HG02588 (cell line): ENCODE data around the gene KRT1.

Experiments used
- ATAC-seq: cut with Tn5 transposase; IDR thresholded peaks from one replicate; pipeline ENCODE4 v1.9.1; 2021; ENCODE audit warnings: mild to moderate bottlenecking, moderate library complexity; ENCODE audit not compliant: unreplicated experiment

The KRT1 gene

DNA sequence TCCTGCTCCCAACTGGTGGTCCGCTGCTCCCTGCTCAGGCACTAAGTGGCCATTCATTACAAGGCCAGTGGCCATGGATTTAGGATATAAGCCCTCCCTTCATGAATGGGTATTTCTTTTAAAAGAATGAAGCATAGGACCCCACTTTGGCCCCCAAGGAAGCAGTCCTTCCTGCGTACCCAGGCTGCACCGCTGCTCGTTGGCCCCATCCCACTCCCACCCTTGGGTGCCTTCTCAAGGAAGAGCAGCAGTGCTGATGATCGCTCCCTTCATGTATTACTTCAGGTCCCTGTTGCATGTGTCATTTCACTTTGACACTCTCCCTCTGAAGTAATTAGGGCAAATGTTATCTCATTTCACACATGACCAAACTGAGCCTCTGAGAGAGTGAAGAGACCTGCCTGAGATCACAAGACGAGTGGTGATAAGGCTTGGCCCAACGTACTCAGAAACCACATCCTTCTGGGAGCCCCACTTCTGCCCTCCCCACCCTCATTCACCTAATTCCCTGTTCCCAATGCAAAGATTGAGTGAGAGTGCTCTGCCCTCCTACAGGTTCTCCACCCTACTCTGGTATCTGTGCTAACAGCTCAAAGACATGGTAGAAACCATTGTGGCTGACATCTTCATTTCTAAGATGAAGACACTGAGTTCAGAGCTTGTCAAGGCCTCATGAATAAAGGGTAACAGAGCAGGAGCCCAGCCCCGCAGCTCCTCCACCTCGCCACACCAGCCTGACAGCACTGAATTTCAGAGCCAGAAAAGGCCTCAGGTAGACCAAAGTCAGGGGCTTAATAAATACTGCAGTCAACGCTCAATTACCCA lies 17.9 kb downstream of the KRT1 start:
- no peak for ATAC-seq

DNA sequence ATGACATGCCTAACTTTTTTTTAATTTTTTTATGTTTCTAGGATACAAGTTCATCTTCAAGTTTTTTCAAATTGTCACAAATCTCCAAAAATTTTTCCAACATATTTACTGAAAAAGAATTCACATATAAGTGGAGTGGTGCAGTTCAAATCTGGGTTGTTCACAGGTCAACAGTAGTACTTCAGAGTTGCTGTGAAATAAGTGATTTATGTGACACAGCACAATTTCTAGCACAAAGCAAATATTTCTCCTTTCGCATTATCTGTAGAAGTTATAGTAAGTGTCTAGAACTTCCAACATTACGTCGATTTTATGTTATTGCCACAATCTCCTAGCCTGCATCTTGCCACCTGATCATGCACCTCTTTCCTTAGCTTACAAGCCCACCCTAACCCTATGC lies 18.5 kb downstream of the KRT1 start:
- ATAC-seq: no peak

DNA sequence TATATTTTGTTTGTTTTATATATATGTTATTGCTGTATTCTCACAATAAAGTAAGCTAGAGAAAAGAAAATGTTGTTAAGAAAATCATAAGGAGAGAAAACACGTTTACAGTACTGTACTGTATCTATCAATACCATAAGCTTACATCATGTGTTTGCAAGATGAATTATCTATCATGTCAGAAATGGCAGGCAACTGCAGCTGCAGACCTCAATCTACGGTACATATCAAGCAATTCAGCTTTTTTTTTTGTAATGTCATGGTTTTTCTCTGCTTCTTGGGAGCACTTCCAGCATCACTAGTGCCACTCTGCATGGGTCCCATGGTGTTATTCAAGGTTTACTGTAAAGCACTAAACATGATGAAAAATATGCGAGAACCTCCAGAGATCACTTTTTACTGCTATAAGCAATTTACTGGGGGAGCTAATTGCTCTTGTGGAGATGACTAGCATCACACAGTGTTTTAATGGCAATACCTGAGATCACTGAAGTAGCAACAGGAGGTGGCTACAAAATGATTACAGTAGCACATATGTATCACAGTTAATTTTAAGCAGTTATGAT lies 19.2 kb downstream of the KRT1 start:
- no peak for ATAC-seq

DNA sequence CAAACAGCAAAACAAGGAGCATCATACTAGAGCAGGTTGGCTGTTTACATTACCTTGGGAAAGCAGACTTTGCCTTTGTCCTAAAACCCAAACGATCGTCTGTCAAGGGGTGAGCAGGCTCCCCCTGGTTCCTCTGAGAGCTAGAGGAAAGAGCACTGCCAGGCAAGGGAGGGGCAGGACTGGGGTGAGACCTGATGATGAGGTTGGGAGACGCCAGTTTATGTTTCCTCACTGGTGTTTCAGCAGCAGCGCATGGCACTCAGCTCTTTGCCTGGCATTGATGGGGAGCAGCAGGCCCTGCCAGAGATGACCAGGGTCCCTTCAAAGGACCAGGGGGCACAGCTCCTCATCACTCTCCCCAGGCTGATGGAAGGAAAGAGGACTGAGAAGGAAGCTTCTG lies 20.3 kb downstream of the KRT1 start:
- ATAC-seq: no peak

DNA sequence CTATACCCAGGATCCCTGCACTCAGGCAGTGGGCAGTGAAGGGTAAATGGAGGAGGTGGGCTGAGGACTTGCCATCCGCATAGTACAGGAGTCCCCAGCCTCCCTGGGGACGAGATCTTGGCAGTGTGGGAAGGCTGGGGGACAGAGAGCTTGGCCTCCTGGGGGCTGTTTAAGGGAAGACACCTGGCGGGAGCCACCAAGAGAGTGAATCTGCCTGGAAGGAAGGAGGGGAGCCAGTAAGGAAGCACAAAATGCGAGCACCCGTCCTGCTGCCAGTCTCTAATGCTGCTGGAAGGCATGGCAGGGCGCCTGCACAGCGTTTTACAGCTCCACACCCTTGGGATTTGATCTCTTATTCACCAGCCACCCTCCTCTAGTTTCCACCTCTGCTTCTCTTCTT lies 20.8 kb downstream of the KRT1 start:
- ATAC-seq: no peak

DNA sequence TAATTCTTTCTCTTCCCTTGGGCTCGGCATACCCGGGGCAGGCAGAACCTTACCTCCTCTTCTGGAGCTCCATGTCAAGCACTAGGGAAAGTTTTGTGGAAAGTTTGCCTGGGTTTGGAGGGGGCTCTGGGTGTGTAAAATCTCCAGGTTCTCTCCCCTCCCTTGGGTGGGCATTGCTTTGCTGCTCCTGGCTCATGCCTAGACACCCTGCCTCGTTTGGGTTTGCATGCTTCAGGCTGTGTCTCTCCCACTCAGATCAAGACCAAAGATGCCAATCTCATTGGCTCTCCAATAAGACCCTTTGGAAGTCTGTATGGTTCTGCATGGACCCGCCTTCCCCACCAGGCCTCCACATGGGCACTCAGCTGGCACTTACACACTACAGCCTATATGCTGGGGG lies 22.0 kb downstream of the KRT1 start:
- no peak for ATAC-seq

DNA sequence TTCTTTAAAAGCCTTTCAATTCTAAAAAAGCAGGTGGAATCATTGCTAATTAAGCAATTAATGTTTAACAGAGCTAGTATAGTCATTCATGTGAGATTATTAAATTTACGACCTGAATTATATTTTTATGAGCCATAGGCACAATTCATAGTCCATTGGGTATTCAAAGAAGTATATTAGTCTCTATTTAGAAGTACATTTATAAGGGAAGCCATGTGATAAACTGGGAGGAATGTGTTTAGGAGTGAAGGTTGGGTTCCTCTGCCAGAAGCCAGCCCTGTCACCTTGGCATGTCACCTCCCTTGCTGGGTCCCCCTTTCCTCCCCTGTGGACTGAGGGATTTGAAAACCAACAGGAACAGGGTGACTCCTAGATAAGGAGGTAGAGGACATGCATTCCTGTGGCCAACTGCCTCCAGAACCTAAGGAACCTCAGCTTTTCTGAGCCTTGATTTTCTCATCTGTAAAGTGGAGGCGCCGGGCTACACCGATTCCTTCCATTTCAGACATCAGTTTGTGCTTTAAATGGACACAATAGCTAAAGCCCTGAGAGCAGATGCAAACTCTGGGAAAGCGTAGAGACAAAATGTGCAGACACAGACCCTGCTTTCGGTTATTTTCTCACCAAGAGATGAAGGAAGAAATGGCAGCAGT lies 22.8 kb downstream of the KRT1 start:
- no peak for ATAC-seq

DNA sequence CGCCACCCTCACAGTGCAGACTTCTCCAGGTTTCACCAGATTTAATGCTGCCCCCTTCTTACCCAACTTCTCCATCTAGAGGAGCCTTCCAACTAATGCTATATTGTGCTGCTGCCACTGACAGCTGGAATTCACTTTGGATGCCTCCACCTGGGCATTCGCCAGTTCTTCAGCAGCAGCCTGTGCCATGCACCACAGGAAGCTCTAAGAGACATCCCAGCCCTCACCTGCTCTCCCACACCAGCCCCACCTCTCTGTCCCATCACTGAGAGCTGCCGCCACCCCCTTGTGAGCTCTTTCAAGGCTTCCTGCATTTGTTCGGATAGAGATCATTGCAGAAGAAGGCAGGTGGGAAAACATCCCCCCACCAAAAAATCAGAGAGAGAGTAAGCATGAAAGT lies 23.6 kb downstream of the KRT1 start:
- ATAC-seq: no peak

DNA sequence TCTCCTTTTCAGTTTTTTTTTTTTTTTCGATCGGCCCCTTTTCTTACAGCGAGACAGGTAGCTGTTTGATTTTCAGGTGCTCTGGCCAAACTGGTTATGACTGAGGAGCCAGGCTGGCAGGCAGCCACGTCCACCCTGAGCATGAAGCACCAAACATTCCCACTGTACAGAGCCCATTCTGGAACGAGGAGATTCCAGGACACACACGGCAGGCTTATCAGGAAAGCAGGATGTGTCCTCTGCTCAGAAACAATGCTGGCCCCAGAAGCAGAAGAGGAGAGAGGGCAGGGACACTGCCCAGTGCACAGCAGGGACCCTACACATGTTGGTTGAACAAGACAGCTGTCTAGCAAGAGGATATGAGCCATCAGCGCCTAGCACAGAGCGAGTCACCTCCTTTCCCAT lies 24.5 kb downstream of the KRT1 start:
- no peak for ATAC-seq

DNA sequence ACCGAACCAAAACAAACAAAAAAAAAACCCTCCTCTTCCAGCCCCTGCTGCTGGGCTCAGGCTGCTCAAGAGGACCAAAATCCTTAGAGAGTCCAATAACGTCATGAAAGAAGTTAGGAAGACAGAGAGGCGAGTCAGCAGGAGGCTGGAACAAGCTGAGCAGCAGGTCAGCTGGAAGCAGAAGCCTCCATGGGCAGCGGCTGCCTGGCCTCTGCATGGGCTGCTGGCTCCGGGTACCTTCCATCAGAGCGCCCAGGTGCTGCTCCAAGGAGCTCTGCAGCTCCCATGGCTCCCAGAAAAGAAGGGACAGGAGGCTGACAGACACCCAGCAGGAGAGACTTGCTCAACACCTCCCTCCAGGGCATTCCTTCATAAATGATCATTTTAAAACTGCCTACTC lies 25.0 kb downstream of the KRT1 start:
- ATAC-seq: no peak

DNA sequence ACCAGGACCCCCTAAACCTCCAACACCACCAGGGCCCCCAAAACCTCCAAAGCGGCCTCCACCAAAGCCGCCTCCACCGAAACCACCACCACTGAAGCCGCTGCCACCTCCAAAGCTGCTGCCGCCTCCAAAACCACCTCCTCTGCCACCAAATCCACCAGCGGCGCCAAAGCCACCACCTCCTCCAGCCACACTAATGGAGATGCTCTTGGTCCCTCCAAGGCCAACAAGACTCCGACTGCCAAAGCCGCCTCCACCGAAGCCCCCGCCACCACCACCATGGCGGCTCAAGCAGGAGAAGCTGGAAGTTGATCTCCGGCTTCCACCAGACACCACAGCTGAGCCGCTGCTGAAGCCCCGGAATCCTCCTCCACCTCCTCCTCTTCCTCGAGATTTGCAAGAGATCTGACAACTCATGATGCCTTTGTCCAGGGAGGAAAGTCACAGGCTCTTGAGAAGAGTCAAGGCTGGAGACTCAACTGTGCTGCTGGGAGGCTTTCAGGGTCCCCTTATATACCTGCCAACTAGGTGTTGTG lies 28.4 kb downstream of the KRT1 start, which contains the start of gene KRT2:
Gene KRT2 (minus strand): TSS at position 486 of the 536 bp plus-strand sequence. CDS start 69 bp downstream, at position 417.
- ATAC-seq: no peak

DNA sequence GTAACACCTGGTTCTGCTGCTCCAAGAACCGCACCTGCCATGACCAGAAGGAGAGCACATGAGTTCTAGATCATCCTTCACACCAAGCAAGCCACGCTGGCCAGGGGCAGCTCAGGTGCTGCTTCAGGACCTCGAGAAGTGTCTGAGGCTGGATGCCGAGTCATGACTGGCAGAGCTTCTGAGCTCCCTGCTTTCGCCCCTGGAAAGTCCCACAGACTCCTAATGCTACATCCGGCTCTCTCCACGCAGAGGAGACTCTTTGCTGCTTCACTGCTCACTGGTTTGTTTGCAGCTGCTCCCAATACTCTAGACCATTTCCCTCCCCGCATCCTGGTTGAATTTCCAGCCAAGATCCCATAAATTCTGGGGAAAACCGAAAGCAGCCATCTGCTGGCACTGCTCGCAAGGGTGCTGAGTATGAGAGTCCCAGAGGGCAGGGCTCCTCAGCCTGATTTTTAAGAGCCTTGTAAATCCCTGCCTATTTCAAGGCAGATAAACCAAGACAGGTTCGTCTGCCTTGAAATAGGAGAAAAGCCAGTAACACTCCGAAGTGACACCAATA lies 29.6 kb downstream of the KRT1 start:
- no peak for ATAC-seq

DNA sequence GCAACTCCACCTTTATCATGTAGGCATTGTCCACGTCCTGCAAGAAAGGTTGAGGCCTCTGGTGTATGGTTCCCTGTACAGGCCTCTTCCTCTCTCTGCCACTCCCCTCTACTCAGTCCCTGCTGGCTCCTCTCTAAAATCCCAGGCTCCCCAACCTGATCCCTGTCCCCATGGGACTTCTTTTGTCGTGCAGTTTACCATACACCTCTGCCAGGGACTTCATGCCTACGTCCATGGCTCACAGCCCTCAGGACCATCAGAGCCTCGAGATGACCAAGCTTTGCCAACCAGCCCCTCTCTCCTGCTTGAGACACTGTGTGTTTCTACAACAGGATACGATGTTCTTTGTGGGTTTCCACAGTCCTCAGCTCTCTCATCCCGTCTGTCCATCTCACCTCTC lies 31.1 kb downstream of the KRT1 start:
- ATAC-seq: no peak

DNA sequence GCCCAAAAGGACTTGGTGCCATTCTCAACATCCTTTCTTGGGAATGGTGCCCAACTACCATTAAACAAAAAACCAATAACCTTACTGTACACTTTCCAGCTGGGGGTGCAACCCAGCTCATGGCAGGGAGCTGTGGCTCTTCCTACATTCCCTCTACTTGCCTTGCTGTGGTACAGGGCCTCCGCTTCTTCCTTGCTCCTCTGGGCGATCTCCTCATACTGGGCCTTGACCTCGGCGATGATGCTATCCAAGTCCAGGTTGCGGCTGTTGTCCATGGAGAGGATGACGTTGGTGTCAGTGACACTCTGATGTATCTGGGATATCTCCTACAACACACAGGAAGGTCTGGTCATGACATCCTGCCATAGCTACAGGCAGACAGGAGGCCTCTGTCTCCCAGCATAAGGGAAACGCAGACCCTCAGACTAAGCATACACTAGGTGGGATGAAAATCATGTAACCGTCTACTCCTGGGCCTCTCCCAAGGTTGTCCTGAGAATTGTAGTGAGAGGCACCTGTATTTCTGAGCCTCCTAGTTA lies 32.1 kb downstream of the KRT1 start:
- no peak for ATAC-seq

DNA sequence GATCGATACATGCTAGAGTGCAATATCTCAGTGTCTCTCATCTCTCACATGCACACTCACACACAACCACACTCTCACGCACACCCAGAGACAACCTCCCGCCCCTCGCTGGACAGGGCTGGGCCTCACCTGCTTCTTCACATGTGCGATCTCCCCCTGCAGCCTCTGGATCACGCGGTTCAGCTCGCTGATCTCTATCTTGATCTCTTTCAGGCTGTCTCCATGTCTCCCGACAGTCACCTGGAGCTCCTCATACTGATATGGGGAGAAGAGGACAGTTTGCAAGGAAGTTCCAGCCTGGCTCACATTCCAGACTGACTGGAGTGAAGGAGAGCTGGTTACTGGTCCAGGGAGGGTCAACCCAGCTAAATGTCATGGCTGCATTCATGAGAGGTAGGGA lies 32.6 kb downstream of the KRT1 start:
- no peak for ATAC-seq

DNA sequence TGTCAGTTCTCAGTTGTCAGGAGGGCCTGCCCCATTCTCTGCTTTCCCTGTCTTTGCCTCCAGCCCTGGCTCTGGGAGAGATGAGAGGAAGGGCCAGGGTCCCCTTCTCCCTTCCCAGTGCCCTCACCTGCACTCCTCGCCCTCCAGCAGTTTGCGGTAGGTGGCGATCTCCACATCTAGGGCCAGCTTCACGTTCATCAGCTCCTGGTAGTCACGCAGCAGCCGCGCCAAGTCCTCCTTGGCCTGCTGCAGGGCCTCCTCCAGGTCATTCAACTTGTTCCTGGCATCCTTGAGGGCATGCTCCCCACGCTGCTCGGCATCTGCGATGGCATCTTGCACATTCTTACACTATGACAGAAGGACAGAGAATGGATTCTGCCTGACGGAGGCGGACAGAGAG lies 33.6 kb downstream of the KRT1 start:
- no peak for ATAC-seq

DNA sequence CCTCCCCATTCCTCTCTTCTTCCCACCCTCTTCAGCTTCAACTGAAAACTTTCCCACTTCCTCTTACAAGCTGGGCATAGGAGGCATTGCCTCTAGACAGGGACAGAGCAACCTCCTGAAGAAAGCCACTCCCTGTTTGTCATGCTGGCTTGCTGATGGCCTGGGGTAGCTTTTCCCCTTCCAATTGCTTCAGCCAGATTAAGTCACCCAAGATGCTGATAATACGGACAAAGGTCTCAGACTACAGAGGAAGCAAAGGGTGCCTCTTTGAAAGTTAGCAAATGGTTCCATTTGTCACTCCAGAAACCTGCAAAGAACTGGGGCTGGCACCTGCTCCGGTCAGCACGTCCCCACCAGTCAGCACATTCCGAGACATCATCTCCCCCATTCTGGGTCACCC lies 34.2 kb downstream of the KRT1 start:
- ATAC-seq: no peak

DNA sequence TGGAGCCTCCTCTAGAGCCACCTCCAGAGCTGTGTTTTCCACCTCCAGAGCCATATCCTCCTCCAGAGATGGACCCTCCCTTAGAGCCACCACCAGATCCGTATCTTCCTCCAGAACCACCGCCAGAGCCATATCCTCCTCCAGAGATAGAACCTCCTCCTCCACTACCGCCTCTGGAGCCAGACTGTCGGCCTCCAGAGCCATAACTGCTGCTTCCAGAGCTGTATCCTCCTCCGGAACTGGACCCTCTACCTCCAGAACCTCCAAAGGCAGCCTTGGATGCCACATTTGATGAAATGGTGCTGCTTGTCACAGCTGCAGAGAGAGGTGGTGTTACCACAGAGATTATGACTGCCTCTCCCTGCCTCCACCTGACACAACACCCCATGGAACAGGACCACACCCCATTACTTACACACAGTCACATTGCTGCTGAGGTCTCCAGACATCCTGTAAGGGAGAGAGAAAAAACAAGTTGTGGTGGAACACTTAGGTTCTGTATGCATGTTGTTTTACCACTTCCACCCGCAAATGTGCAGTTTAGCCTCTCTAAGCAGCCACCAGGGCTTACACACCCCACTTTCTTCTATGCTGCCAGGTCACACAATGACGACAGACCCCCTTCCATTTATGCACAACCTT lies 35.0 kb downstream of the KRT1 start:
- no peak for ATAC-seq

DNA sequence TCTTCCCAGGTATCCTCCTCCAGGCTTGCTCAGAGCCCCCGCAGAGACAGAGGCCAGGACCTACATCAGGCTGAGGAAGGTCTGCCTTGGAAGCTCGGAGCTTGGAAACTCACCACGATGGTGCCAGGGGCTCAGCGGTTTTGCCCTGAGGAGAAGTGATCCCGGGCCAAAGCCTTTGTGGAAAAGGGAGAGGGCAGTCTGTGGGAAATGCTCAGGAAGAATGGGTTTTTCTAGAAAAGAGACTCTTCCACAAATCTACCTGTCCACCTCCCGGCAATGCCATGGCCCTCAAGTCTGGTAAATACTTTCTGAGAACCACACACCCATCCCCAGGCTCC lies 36.2 kb downstream of the KRT1 start:
- ATAC-seq: no peak

DNA sequence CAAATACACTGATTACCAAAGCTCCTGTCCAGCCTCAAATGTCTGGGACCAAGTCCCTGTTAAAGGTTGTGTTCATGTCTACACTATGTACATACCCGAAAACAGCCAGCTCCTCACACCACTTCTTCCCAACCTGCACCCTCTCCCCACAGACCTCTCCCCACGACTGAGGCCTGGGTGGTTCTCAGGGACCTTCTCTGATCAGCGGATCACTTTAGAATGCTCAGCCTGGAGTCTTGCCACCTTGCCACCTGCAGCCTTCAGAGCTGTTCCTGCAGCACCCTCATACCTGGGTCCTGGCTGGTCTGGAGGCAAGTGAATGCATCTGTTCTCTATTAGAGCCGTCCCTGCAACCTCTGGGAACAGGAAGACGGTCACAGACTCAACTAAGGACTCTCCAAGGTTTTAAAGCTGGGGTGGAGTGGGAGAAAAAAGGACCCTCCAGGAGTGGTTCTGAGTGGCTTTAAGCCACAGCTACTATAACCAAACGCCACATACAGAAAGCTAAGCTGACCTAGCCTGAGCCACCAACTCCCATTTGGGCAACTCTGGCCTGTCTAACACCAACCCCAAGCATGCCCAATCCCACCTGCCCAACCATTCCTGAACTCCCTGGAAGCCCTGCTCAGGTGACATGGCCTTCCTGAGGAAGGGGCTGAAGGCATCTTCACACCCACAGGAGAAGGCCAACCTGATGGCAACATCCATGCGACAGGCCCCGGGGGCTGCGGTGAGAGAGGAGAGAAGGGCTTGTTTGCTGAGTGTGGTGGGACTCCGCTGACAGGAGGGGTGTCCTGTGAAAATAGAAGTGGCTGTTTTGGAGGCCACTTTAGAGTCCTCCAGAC lies 36.8 kb downstream of the KRT1 start:
- ATAC-seq: no peak
